IPS DF 4.7 (cell line): ENCODE data around the gene PGAP3.

Experiments
- DNase-seq: peaks from one replicate; pipeline ENCODE4 v3.0.0-alpha.2; 2013; ENCODE audit warnings: low spot score; ENCODE audit errors: extremely low read depth

PGAP3 gene

DNA sequence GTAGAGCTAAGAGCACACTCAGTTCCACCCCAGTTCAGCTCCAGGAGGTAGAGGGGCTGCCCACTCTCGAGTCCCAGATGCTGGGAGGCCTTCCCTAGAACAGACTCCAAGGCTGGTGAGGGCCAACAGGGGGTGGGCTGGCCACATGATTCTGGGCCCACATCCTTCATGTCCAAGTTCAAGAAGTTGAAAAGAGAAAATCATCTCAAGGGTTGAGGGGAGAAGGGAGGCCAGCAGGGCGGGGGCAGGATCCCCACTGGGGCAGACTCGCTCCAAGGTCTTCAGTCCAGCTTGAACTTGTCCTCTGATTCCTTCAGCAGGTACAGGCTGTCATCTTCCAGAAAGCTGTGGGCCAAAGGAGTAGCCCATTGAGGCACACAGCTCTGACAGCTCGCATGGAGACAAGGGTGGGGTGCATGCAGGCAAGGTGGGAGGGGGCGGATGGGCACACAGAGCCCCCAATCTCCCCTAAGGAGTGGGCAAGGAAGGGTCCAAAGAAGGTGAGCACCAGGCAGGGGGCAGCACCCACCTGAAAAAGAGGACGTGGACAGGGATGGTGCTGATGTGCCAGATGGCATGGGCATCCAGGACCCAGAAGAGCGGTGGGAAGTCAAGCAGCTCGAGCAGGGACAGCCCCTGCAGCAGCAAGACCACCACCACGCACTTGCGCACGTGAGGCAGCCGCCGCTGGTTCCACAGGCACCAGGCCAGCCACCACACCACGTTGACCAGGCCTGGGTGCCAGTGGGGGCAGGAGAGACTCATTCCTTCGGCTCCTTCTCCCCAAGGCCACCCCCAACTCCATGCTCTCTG, 15.1 kb downstream of the PGAP3 start:
- no peak for DNase-seq

DNA sequence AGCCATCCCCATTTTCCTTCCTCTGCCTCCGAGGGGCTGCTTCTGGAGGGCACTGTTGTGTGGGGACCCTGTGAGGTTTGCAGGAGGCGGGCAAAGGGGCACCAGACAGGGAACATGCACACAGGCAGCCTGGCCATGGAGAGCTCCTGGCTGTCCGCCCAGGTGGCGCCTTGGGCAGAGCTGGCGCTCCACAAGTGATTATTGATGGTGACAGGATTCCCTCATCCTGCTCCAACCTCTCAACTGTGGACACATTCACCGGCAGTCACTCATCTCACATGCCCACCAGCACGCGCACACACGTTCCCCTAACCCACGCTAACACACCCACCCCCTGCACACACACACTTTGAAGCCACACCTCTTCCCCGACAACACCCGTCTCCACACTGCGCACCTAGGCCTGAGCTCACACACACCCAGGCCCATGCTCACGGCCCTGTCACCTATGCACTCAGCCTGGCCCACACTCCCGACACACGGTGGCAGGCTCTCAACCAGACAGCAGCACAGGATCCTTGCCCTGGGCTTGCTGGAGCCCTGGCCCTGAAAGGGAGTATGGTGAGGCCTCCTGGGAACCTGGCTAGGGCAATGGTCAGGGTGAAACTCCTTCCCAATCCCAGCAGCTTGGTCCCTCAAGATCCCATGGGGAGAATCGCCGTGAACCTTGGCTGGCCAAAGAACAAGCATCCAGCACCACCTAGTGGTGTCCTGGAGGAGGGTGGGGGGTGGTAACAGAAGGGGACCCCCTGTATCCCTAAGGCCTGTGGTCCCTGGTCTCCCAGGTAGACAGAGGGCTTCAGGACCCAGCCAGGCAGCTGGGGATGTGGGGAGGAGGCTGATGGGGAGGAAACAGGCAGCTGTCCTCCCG, 16.0 kb downstream of the PGAP3 start:
- no peak for DNase-seq

DNA sequence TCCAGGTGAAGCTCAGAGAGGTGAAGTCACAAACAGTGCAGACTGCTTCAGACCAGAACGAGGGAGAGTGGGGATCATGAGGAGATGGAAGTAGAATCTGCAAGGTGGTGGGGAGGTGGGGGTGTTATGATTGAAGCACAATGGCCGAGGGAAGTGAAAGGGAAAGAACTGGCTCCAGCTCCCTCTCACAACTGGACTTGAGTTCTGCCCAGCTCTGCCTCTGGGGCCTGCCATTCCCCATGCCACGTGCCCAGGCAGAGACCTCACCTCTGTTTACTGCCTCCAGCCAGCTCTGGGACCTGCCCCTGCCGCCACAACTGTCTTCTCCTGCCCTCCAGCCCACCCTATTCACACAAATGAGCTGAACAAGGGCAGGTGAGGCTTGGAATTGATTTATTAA, 17.1 kb downstream of the PGAP3 start:
- no peak for DNase-seq

DNA sequence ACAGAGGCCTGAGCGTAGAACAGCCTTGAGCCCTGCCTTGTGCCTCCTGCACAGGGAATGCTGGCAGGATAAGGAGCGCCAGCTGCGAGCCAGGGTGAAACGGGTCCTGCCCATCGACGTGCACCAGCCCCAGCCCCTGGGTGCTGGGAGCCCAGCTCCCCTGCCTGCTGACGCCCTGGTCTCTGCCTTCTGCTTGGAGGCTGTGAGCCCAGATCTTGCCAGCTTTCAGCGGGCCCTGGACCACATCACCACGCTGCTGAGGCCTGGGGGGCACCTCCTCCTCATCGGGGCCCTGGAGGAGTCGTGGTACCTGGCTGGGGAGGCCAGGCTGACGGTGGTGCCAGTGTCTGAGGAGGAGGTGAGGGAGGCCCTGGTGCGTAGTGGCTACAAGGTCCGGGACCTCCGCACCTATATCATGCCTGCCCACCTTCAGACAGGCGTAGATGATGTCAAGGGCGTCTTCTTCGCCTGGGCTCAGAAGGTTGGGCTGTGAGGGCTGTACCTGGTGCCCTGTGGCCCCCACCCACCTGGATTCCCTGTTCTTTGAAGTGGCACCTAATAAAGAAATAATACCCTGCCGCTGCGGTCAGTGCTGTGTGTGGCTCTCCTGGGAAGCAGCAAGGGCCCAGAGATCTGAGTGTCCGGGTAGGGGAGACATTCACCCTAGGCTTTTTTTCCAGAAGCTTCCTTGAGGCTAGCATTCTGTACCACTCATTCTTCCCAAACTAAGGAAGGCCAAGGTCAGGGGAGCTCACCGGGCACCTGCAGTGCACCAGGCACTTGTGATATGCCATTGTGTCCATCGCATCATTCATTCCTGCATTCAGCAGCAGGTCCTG, 17.7 kb downstream of the PGAP3 start:
- DNase-seq = no peak

DNA sequence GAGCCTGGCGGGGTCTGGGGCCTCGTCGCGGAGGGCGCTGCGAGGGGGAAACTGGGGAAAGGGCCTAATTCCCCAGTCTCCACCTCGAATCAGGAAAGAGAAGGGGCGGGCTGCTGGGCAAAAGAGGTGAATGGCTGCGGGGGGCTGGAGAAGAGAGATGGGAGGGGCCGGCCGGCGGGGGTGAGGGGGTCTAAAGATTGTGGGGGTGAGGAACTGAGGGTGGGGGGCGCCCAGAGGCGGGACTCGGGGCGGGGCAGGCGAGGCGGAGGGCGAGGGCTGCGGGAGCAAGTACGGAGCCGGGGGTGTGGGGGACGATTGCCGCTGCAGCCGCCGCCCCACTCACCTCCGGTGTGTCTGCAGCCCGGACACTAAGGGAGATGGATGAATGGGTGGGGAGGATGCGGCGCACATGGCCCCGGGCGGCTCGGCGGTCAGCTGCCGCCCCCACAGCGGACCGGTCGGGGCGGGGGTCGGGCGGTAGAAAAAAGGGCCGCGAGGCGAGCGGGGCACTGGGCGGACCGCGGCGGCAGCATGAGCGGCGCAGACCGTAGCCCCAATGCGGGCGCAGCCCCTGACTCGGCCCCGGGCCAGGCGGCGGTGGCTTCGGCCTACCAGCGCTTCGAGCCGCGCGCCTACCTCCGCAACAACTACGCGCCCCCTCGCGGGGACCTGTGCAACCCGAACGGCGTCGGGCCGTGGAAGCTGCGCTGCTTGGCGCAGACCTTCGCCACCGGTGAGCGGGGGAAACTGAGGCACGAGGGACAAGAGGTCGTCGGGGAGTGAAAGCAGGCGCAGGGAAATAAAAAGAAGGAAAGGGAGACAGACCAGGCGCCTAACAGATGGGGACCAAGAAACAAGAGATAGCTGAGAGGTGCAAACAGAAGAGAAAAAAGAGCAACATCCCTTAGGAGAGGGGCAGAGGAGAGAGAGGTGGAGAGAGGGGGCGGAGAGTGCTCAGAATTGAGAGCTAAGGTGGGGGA, 19.6 kb downstream of the PGAP3 start, which contains the start of gene PNMT:
PNMT (plus strand) TSS at position 509 of the 980 bp plus-strand sequence; CDS start at position 532, 23 bp downstream.
- no peak for DNase-seq

DNA sequence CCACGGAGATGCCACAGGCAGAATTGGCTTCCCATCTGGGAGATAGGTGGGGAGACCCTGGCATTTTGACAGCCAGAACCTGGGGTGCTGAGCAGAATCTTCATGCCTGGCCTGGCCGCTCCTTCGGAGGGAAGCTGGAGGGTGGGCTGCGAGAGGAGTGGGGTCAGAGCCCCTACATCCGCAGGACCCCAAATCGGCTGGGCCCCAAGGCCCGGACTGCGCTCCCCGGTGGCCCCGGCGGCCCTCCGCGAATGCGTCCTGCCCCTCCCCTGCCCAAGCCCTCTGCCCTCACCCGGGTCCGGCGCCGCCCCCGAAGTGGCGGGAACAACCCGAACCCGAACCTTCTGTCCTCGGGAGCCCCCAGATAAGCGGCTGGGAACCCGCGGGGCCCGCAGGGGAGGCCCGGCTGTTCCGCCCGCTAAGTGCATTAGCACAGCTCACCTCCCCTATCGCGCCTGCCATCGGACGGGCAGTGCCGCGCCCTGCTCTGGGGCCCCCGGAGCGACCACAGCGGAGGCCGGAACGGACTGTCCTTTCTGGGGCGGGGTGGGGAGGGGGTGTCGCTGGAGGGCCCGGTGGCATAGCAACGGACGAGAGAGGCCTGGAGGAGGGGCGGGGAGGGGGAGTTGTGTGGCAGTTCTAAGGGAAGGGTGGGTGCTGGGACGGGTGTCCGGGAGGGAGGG, 20.5 kb downstream of the PGAP3 start:
- no peak for DNase-seq

DNA sequence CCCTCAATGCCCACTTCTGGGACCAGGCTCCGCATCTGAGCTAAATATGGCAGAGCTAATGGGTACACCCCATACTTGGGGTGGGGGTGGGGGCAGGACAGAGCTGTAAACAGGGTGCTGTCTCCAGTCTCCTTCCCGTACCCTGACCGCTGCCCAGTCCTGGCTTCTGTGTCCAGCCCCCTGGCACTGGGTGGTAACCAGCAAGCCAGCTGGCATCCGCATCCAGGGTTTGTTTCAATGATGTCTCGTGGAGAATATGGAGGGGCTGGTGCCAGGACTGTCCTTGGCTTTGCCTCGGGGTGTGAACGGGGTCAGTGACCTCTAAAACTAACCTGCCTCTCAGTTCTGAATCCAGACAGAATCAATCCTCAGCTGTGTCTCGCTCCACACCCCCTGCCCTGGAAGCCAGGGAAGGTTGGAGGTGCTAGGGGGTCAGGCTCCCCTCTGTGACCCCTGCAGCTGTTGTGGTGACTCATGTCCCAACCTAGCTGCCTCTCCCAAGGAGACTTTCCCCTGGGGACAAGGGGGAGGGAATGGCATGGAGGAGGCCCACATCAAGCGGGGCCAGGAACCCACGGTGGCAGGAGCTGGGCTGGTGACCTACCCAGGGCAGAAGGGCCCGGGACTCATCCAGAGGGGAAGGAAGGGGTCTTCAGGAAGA, 21.1 kb downstream of the PGAP3 start:
- DNase-seq = no peak

DNA sequence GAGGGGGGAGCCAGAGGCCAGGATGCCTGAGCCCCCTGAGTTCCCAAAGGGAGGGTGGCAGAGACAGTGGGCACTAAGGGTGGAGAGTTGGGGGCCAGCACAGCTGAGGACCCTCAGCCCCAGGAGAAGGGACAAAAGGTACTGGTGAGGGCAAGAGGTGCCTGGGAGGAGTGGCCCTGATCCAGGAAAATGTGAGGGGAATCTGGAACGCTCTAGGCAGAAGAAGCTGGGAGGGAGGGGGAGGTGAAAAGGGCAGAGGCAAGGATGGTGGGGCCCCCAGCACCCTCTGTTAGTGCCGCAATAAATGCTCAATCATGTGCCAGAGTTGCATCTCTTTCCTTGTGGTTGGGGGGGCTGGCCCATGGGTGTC, 21.6 kb downstream of the PGAP3 start:
- no peak for DNase-seq

DNA sequence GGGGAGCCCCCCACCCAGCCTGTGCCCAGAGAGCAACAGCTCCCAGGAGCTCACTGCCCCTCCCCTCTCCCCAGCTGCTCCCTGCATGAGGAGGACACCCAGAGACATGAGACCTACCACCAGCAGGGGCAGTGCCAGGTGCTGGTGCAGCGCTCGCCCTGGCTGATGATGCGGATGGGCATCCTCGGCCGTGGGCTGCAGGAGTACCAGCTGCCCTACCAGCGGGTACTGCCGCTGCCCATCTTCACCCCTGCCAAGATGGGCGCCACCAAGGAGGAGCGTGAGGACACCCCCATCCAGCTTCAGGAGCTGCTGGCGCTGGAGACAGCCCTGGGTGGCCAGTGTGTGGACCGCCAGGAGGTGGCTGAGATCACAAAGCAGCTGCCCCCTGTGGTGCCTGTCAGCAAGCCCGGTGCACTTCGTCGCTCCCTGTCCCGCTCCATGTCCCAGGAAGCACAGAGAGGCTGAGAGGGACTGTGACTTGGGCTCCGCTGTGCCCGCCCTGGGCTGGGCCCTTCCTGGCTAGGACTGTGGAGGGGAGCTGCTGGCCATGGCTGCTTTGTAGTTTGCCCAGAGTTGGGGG, 22.1 kb downstream of the PGAP3 start:
- no peak for DNase-seq

DNA sequence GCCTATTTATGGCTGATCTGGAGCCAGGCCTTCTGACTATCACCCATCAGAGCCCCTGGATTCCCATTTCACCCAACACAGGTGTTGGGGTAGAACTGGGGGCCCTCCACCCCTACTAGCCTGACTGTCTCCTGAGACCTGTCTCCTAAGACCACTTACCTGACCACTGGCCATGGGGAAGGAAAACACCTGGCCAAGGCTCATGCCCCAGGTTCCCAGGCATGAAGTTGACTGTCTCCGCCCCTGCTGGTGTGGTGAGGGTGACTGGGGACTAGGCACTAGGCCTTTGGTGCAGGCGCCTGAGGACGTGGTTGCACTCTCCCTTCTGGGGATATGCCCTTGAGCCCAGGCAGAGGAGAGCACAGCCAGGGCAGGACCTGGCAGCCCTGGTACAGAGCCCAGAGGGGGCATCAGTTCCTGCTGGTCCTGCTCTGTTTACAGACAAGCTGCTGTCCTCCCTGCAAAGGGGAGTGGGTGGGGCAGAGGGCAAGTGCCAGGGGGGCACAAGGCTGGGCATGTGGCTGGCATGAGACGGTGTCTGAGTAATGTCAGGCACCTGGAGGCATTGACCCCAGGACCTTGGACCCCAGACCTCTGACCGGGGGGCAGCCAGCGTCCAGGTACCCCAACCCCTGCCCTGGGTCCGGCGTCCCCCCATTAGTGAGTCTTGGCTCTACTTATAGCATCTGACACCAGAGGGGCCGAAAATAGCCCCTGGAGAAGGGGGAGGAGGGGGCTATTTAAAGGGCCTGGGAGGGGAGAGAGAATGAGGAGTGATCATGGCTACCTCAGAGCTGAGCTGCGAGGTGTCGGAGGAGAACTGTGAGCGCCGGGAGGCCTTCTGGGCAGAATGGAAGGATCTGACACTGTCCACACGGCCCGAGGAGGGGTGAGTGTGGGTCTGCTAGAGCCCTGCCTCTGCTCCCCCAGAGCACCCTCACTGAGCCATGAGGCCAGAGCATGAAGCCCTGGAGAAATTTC, 23.0 kb downstream of the PGAP3 start, which contains the start of gene TCAP:
TCAP (plus strand) TSS at position 769 of the 981 bp plus-strand sequence; CDS start at position 780, 11 bp downstream.
- no peak for DNase-seq

DNA sequence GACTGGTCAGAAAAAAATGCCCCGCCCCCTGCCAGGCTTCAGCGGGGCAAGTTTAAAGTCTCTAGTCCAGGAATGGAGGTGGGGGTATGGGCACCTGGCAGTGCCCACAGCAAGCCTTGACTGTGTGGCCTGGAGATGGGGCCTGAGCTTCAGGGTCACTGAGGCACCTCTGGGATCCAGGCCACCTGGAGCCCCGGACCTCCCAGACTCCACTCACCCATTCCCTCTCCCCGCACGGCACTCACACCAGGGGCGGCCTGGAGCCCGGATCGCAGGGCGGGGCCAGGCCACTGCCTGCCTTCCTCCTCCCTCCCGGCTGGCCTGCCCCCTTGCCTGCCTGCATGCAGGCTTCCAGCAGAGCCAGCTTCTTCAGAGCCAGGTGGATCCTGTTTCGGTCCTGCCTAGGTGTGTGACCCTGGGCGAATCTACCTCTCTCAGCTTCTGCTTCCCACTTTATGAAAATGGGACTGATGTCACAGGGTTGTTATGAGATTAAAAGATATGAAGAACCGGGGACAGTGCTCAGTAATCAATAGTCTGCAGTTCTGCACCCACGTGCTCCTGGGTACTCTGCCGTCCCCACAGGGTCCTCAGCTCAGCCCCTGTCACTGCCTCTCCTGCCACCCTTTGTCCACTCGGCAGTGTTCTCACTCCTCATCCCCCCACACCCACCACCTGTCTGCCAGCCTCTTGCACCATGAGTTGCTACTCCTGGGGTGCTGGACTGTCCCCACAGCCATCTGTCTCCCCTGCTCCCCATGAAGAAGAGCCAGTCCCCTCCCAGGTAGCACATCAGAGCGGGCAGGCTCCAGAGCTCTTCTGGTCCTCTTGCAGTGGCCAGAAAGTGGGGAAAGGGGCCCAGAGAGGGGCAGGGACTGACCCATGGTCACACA, 23.9 kb downstream of the PGAP3 start:
- no peak for DNase-seq

DNA sequence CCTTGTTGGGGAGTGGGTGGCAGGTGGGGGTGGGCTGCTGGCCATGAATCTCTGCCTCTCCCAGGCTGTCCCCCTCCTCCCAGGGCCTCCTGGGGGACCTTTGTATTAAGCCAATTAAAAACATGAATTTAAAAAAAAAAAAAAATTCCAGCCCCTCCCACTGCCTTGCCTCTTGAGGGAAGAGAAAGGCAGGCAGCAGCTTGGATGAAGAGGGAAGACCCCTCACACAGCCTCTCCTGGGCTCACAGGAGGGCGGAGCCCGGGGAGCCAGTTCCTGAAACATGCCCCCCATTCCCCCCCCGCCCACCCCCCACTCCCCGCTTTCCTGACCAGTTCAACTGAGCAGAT, 24.5 kb downstream of the PGAP3 start:
- no peak for DNase-seq

DNA sequence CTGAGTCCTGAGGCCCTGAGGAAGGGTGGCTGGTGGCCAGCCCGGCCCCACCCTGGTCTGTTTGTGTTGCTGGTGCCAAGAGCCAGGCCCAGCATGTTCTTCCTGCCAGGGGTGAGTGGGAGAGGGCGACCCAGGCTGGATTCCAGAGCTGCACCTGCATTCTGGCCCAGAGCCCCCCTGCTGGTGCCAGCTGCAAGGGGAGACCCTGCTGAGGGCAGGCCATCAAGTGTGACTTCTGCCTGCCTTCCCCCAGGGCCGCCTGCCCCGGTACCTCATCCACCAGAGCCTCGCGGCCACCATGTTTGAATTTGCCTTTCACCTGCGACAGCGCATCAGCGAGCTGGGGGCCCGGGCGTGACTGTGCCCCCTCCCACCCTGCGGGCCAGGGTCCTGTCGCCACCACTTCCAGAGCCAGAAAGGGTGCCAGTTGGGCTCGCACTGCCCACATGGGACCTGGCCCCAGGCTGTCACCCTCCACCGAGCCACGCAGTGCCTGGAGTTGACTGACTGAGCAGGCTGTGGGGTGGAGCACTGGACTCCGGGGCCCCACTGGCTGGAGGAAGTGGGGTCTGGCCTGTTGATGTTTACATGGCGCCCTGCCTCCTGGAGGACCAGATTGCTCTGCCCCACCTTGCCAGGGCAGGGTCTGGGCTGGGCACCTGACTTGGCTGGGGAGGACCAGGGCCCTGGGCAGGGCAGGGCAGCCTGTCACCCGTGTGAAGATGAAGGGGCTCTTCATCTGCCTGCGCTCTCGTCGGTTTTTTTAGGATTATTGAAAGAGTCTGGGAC, 25.1 kb downstream of the PGAP3 start:
- DNase-seq = no peak

DNA sequence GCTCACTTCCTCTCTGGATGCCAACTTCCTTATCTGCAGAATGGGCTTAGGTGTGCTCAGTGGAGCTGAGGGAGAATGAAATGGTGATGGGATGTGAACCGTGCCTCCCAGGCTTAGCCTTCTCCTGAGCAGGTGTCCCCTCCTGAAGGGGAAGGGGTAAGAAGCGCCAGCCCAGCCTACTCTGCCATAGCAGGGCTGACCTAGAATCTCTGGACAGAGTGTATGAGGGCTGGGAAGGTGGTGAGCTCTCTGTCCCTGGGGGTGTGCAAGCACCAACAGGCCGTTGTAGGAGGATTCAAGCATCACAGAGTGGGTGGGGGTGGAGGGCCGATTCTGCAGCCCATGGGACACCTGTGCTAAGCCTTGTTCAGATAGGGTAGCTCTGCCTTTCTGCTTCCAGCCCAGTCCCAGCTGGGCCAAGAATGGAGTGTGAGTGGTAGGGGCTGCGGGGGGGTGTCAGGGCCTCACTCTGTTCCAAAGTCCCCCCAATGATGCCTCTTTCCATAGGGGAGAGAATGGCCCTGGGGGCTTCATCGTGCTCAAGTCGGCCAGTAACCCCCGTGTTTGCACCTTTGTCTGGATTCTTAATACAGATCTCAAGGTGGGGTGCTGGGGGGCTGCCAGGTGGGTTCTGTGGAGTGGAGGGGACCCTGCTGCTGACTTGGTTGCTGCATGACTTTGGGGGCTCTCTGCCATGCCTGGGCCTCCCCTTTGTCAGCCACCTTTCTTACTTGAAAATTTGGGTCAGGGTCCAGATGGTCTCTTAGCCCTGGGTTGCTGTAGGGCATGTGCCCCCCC, 25.9 kb downstream of the PGAP3 start:
- no peak for DNase-seq
